H1 (cell line): ENCODE data around the gene GALNT18. TPM values are rescaled to one million over a fixed set of nuclear protein-coding genes. Genes with fewer than 3 reads are reported as not detected.
A peak's percentile ranks its signal among the peaks of the same experiment; 100 is the strongest.

Source experiments
- CTCF ChIA-PET: fragments of 300-600 bp; sonication (Branson Sonifier 250); formaldehyde crosslinking; loops from one replicate; lab custom pipeline; 2021; ENCODE audit not compliant: partially characterized antibody; lab: Charles Lee
- POLR2A ChIA-PET: fragments of 300-600 bp; sonication (Branson Sonifier 250); formaldehyde crosslinking; loops from one replicate; lab custom pipeline; 2021; ENCODE audit warnings: inconsistent platforms; ENCODE audit not compliant: partially characterized antibody; lab: Charles Lee
- DNase-seq, 2 experiments: peaks; one replicate each; pipeline versions ENCODE4 v3.0.0 to v3.0.0-alpha.2; 2010 to 2022; ENCODE audit warnings: low spot score in 2 of 2, low read depth in 1 of 2, mixed read lengths in 1 of 2
- FAIRE-seq: peaks from 2 replicates; lab custom pipeline; 2011; peaks lifted over from hg19 to GRCh38; lab: Jason Lieb, UNC
- H2AFZ ChIP-seq: 2 replicates; pipeline ENCODE4 v1.8.1; 2012; ENCODE audit warnings: low read length, inconsistent platforms
- H2AK5ac ChIP-seq: 2 replicates; pipeline ENCODE4 v1.6.1; 2013; ENCODE audit warnings: low read depth, low read length
- H2BK120ac ChIP-seq: replicated peaks from 2 replicates; pipeline ENCODE3; 2013; ENCODE audit warnings: low read depth, low read length, inconsistent platforms
- H2BK12ac ChIP-seq: 2 replicates; pipeline ENCODE4 v1.6.1; 2013; ENCODE audit warnings: low read depth, low read length
- H2BK15ac ChIP-seq: 2 replicates; pipeline ENCODE4 v1.6.1; 2013; ENCODE audit warnings: low read length
- H2BK20ac ChIP-seq: 2 replicates; pipeline ENCODE4 v1.6.1; 2013; ENCODE audit warnings: low read length
- H2BK5ac ChIP-seq: 2 replicates; pipeline ENCODE4 v1.6.1; 2013; ENCODE audit warnings: low read depth, low read length
- H3K14ac ChIP-seq: 2 replicates; pipeline ENCODE4 v1.6.1; 2013; ENCODE audit warnings: inconsistent platforms; ENCODE audit not compliant: insufficient read length
- H3K18ac ChIP-seq: 2 replicates; pipeline ENCODE4 v1.6.1; 2013; ENCODE audit warnings: low read length; ENCODE audit errors: extremely low read depth
- H3K23ac ChIP-seq: 2 replicates; pipeline ENCODE4 v1.6.1; 2013; ENCODE audit warnings: inconsistent platforms; ENCODE audit not compliant: insufficient read length
- H3K23me2 ChIP-seq: 2 replicates; pipeline ENCODE4 v1.6.1; 2013; ENCODE audit warnings: low read depth, low read length
- H3K27ac ChIP-seq: 2 replicates; pipeline ENCODE4 v1.6.1; 2011; ENCODE audit warnings: low read depth, low read length, inconsistent platforms
- H3K27me3 ChIP-seq, 4 experiments: replicated peaks in 1 of 4; 1 replicate in 1 of 4; 2 replicates in 3 of 4; pipeline versions ENCODE4 v1.6.1 to v1.8.1; 2011 to 2013; ENCODE audit warnings: low read length in 3 of 4, mild to moderate bottlenecking in 3 of 4, inconsistent platforms in 2 of 4, mixed read lengths in 2 of 4, moderate library complexity in 1 of 4; ENCODE audit not compliant: control insufficient read depth in 3 of 4, insufficient read depth in 3 of 4; ENCODE audit errors: extremely low read depth in 1 of 4
- H3K36me3 ChIP-seq, 4 experiments: 2 replicates each; pipeline versions ENCODE4 v1.6.1 to v1.8.1; 2011 to 2013; ENCODE audit warnings: mild to moderate bottlenecking in 4 of 4, low read length in 3 of 4, moderate library complexity in 2 of 4, control low read depth in 1 of 4, inconsistent platforms in 1 of 4; ENCODE audit not compliant: insufficient read depth in 4 of 4, control insufficient read depth in 2 of 4
- H3K4ac ChIP-seq: replicated peaks from 2 replicates; pipeline ENCODE3; 2013; ENCODE audit warnings: low read length, low read depth, mixed read lengths, inconsistent platforms; ENCODE audit not compliant: insufficient read length
- H3K4me1 ChIP-seq, 4 experiments: replicated peaks in 1 of 4; 1 replicate in 1 of 4; 2 replicates in 3 of 4; pipeline versions ENCODE4 v1.6.1 to v1.8.1; 2011 to 2013; ENCODE audit warnings: low read length in 3 of 4, inconsistent platforms in 2 of 4, mixed read lengths in 1 of 4; ENCODE audit not compliant: insufficient read depth in 4 of 4, control insufficient read depth in 3 of 4
- H3K4me2 ChIP-seq, 2 experiments: 2 replicates each; pipeline versions ENCODE4 v1.6.1 to v1.8.1; 2011 to 2013; ENCODE audit warnings: low read depth in 2 of 2, low read length in 2 of 2, control low read depth in 1 of 2, inconsistent platforms in 1 of 2, mild to moderate bottlenecking in 1 of 2; ENCODE audit not compliant: insufficient read depth in 1 of 2
- H3K4me3 ChIP-seq, 4 experiments: fragments of 200-600, 300-600 bp in 1 of 4; sonication (generic), shearing (Covaris generic), sonication (Bioruptor Twin) in 1 of 4; 2 replicates each; pipeline versions ENCODE4 v1.5.1 to v1.8.1; 2011 to 2016; ENCODE audit warnings: low read length in 4 of 4, low read depth in 3 of 4, control low read depth in 2 of 4, inconsistent platforms in 2 of 4, mild to moderate bottlenecking in 2 of 4, mixed read lengths in 1 of 4, moderate library complexity in 1 of 4; ENCODE audit not compliant: insufficient read depth in 2 of 4; ENCODE audit errors: extremely low read depth in 1 of 4
- H3K56ac ChIP-seq: replicated peaks from 2 replicates; pipeline ENCODE3; 2013; ENCODE audit warnings: low read depth, mild to moderate bottlenecking, mixed read lengths, low read length, inconsistent platforms; ENCODE audit not compliant: insufficient read length
- H3K79me1 ChIP-seq: 2 replicates; pipeline ENCODE4 v1.6.1; 2013; ENCODE audit warnings: low read depth, low read length, control low read depth
- H3K79me2 ChIP-seq, 2 experiments: 2 replicates each; pipeline versions ENCODE4 v1.6.1 to v1.8.1; 2012 to 2013; ENCODE audit warnings: low read length in 2 of 2, mild to moderate bottlenecking in 2 of 2, inconsistent platforms in 1 of 2; ENCODE audit not compliant: insufficient read depth in 2 of 2, control insufficient read depth in 1 of 2
- H3K9ac ChIP-seq, 4 experiments: replicated peaks in 1 of 4; 1 replicate in 1 of 4; 2 replicates in 3 of 4; pipeline versions ENCODE4 v1.6.1 to v1.8.1; 2011 to 2013; ENCODE audit warnings: low read depth in 3 of 4, low read length in 3 of 4, control low read depth in 2 of 4, mild to moderate bottlenecking in 2 of 4, moderate library complexity in 2 of 4, inconsistent platforms in 1 of 4; ENCODE audit errors: extremely low read depth in 1 of 4
- H3K9me3 ChIP-seq, 2 experiments: 2 replicates each; pipeline versions ENCODE4 v1.6.1 to v1.8.1; 2012 to 2013; ENCODE audit warnings: mild to moderate bottlenecking in 2 of 2, moderate library complexity in 2 of 2, control low read depth in 1 of 2, inconsistent platforms in 1 of 2, low read depth in 1 of 2, low read length in 1 of 2, mixed read lengths in 1 of 2; ENCODE audit not compliant: insufficient read depth in 2 of 2
- H4K20me1 ChIP-seq, 2 experiments: replicated peaks in 1 of 2; 2 replicates each; pipeline versions ENCODE3 to v1.8.1; 2011 to 2013; ENCODE audit warnings: inconsistent platforms in 2 of 2, low read length in 2 of 2, mild to moderate bottlenecking in 1 of 2; ENCODE audit not compliant: insufficient read depth in 2 of 2, control insufficient read depth in 1 of 2
- H4K5ac ChIP-seq: 2 replicates; pipeline ENCODE4 v1.6.1; 2013; ENCODE audit warnings: low read length, low read depth, mixed read lengths, inconsistent platforms; ENCODE audit not compliant: insufficient read length
- H4K8ac ChIP-seq: 2 replicates; pipeline ENCODE4 v1.8.0; 2013; ENCODE audit warnings: mild to moderate bottlenecking, moderate library complexity, low read length, inconsistent platforms; ENCODE audit not compliant: insufficient read depth; ENCODE audit errors: extremely low read depth
- H4K91ac ChIP-seq: replicated peaks from 2 replicates; pipeline ENCODE3; 2013; ENCODE audit warnings: low read length, mixed read lengths, inconsistent platforms; ENCODE audit not compliant: insufficient read length
- NANOG ChIP-seq: IDR thresholded peaks from 2 replicates; pipeline ENCODE4 v1.6.1; 2011; ENCODE audit warnings: low read length, low read depth, mild to moderate bottlenecking, inconsistent platforms; ENCODE audit not compliant: insufficient read depth, poor library complexity, severe bottlenecking
- RFX5 ChIP-seq: IDR thresholded peaks from 2 replicates; pipeline ENCODE4 v1.6.1; 2011; ENCODE audit warnings: low read depth, low read length, improper control_type of control experiment, borderline replicate concordance
- polyA plus RNA-seq, 7 experiments: library from polyadenylated mRNA; depleted of rRNA in 3 of 7; stranded (reverse) in 5 of 7; unstranded in 2 of 7; fragments of >200 nt in 5 of 7; fragments of 200-250 nt in 2 of 7; gene quantifications; 1 replicate in 5 of 7; 2 replicates in 1 of 7; 4 replicates in 1 of 7; pipeline versions ENCODE4 v1.2.1 to v1.2.3, GENCODE V29; 2011 to 2013; ENCODE audit warnings: missing spikeins in 2 of 7, mixed read lengths in 2 of 7
- total RNA-seq: library from RNA; stranded (reverse); fragmentation: NEBNext Ultra II Directional; extraction: Animal tissue kit (Norgen Biotek cat#: 25700); gene quantifications from 2 replicates; pipeline ENCODE4 v1.2.1, GENCODE V29; 2021

The GALNT18 gene
- total and polyA plus RNA-seq, 2 of the 8 experiments (the other 6 are each of a cell fraction or from before 2014, with no cell fraction given), result 6.0 to 9.4 TPM

DNA sequence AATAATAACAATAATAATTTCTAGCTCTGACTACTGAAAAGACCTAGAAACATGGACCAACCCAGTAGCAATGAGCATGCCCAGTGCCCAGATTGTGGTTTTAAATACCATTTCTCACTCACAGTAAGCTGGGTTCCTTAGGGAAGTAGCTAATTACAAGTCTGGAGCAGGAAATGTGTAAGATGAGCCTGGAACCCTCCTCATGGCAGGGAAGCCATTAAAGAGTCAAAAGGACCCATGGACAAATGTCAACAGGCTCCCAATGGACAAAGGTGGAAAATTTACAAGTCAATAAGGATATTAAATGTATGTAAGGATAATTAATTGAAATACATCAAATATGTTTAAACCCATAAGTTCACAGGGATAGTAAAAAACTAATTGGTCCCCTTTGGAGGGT is 258.1 kb downstream of the GALNT18 start:
- CTCF ChIA-PET, result no interaction called here
- no peak overlapping the region for H3K9ac ChIP-seq

More for the DNA sequence above, 258.1 kb downstream of the GALNT18 start:
- Histone ChIP-seq H3K23me2 (no peaks in the 10 kb centered on the region), H4K20me1 (no peaks in the 10 kb centered on the region), H4K91ac (no peak overlapping the region), H3K4me2 (no peak overlapping the region), H3K14ac (no peak overlapping the region), H2BK12ac (no peak overlapping the region), H3K79me2 (no peaks in the 10 kb centered on the region), H3K56ac (no peak overlapping the region), H3K9me3 (no peaks in the 10 kb centered on the region), H3K4me1 (no peaks in the 10 kb centered on the region), H3K79me1 (no peaks in the 10 kb centered on the region), H3K18ac (no peak overlapping the region), H4K8ac (no peak overlapping the region), H3K4ac (no peak overlapping the region), H3K27ac (no peak overlapping the region), H3K27me3 (no peaks in the 10 kb centered on the region), H4K5ac (no peak overlapping the region), H2BK5ac (no peak overlapping the region), H2BK15ac (no peak overlapping the region), H2BK120ac (no peak overlapping the region), H2AK5ac (no peak overlapping the region), H3K23ac (no peak overlapping the region), H2BK20ac (no peak overlapping the region), H3K36me3 (no peaks in the 10 kb centered on the region), H3K4me3 (no peak overlapping the region), H2AFZ (no peak overlapping the region)
- peak in 1 of 2 experiments; percentile 3 for DNase-seq
- TF ChIP-seq RFX5 (no peak), NANOG (peak; percentile 42)
- FAIRE-seq, result no peak
- POLR2A ChIA-PET, result no interaction called here
